Glutamatergic neuron (in vitro differentiated cells): ENCODE measurements around the gene NR6A1. TPM values are rescaled to one million over a fixed set of nuclear protein-coding genes. Genes with fewer than 3 reads are reported as not detected.

Experiments
- DNase-seq: peaks from one replicate; pipeline ENCODE4 v3.0.0; 2022
- H3K27ac Mint-ChIP-seq: one replicate; pipeline ENCODE4 v1.8.0; 2020; ENCODE audit warnings: mild to moderate bottlenecking, mixed read lengths, inconsistent platforms; ENCODE audit not compliant: unreplicated experiment
- H3K27me3 Mint-ChIP-seq: one replicate; pipeline ENCODE4 v1.8.0; 2020; ENCODE audit warnings: mild to moderate bottlenecking, moderate library complexity, mixed read lengths, inconsistent platforms; ENCODE audit not compliant: unreplicated experiment
- H3K36me3 Mint-ChIP-seq: one replicate; pipeline ENCODE4 v1.8.0; 2020; ENCODE audit warnings: mild to moderate bottlenecking, mixed read lengths, inconsistent platforms; ENCODE audit not compliant: unreplicated experiment
- H3K4me1 Mint-ChIP-seq: one replicate; pipeline ENCODE4 v1.8.0; 2020; ENCODE audit warnings: mild to moderate bottlenecking, low read depth, mixed read lengths, inconsistent platforms; ENCODE audit not compliant: unreplicated experiment
- H3K4me3 Mint-ChIP-seq: one replicate; pipeline ENCODE4 v1.8.0; 2020; ENCODE audit warnings: mild to moderate bottlenecking, mixed read lengths, inconsistent platforms; ENCODE audit not compliant: unreplicated experiment
- H3K9me3 Mint-ChIP-seq: one replicate; pipeline ENCODE4 v1.8.0; 2020; ENCODE audit warnings: mild to moderate bottlenecking, moderate library complexity, mixed read lengths, inconsistent platforms; ENCODE audit not compliant: unreplicated experiment
- CTCF ChIP-seq: fragments of 200-600 bp; sonication (generic); IDR thresholded peaks from one replicate; pipeline ENCODE4 v1.5.0; 2021; ENCODE audit not compliant: partially characterized antibody, unreplicated experiment
- total RNA-seq: library from RNA; stranded (reverse); fragmentation: NEBNext Ultra II Directional; extraction: Animal tissue kit (Norgen Biotek cat#: 25700); gene quantifications from one replicate; pipeline ENCODE4 v1.2.1, GENCODE V29; 2021; ENCODE audit not compliant: unreplicated experiment

NR6A1 gene
- total RNA-seq, 1 donor from 2014 or later: 51.0 TPM

DNA sequence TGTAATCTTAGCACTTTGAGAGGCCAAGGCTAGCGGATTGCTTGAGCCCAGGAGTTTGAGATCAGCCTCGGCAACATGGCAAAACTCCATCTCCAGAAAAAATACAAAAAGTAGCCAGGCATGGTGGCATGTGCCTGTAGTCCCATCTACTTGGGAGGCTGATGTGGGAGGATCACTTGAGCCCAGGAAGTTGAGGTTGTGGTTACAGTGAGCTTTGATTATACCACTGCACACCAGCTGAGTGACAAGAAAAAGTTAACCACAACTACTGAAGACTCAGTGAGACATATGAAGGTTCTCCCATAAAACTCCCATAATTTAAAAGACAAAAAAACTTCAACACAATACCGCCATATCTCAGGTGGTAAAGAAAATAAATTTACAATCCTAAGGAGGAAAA lies 98.0 kb downstream of the NR6A1 start:
- H3K27ac Mint-ChIP-seq: no peak overlapping the region
- no peaks in the 10 kb centered on the region for H3K36me3 Mint-ChIP-seq
- H3K27me3 Mint-ChIP-seq: no peaks in the 10 kb centered on the region
- no peak for DNase-seq
- H3K9me3 Mint-ChIP-seq: peaks cover 2% of the 10 kb centered on the region
- no peak overlapping the region for H3K4me3 Mint-ChIP-seq
- H3K4me1 Mint-ChIP-seq: no peaks in the 10 kb centered on the region
- TF ChIP-seq CTCF: no peak

DNA sequence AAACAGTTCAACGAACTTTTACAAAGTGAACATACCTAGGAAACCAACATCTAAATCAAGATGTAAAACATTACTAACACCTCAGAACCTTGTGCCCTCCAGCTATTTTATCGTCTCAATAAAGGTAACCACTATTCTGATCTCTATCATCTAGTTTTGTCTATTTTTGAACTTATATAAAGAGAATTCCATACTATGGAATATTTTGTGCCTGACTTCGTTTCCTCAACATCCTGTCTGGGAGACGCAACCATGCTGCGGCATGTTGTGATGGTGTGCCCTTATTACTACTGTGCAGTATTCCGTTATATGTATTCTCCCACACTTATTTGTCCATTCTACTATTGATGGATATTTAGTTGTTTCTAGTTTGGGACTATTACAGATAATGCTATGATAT lies 99.2 kb downstream of the NR6A1 start:
- H3K27ac Mint-ChIP-seq: no peak overlapping the region
- no peak overlapping the region for H3K4me3 Mint-ChIP-seq
- H3K4me1 Mint-ChIP-seq: no peaks in the 10 kb centered on the region
- no peaks in the 10 kb centered on the region for H3K27me3 Mint-ChIP-seq
- DNase-seq: no peak
- H3K36me3 Mint-ChIP-seq: no peaks in the 10 kb centered on the region
- TF ChIP-seq CTCF: no peak
- H3K9me3 Mint-ChIP-seq: peaks cover 2% of the 10 kb centered on the region

GRCh38 chr9:124666642-124667041 lies 104.5 kb downstream of the NR6A1 start:
- Mint-ChIP-seq H3K4me1 (no peaks in the 10 kb centered on the region), H3K4me3 (no peak overlapping the region), H3K27ac (no peak overlapping the region), H3K27me3 (no peaks in the 10 kb centered on the region), H3K9me3 (peaks cover 2% of the 10 kb centered on the region), H3K36me3 (no peaks in the 10 kb centered on the region)
- DNase-seq: no peak
- no peak for TF ChIP-seq CTCF

GRCh38 chr9:124665391-124666058 lies 105.6 kb downstream of the NR6A1 start:
- Mint-ChIP-seq H3K36me3 (no peaks in the 10 kb centered on the region), H3K27ac (no peak overlapping the region), H3K9me3 (peaks cover 2% of the 10 kb centered on the region), H3K27me3 (no peaks in the 10 kb centered on the region), H3K4me3 (no peak overlapping the region), H3K4me1 (peaks cover 7% of the 10 kb centered on the region)
- TF ChIP-seq CTCF: no peak
- no peak for DNase-seq

- H3K9me3 Mint-ChIP-seq: peaks cover 5% of the 10 kb centered on the region
- no peaks in the 10 kb centered on the region for H3K27me3 Mint-ChIP-seq
- peaks cover 16% of the 10 kb centered on the region for H3K4me1 Mint-ChIP-seq
- TF ChIP-seq CTCF: no peak
- no peaks in the 10 kb centered on the region for H3K36me3 Mint-ChIP-seq
- no peak overlapping the region for H3K4me3 Mint-ChIP-seq
- no peak overlapping the region for H3K27ac Mint-ChIP-seq
- no peak for DNase-seq
Measured at GRCh38 chr9:124664143-124664542, 107.0 kb downstream of the NR6A1 start.
